Measurements from ENCODE around the gene PHF21A. TPM values are rescaled to one million over a fixed set of nuclear protein-coding genes. Genes with fewer than 3 reads are reported as not detected.

Gene PHF21A
- total and polyA plus RNA-seq, 2 of the 13 experiments (the other 11 are each of a cell fraction or from before 2014, with no cell fraction given), result 4.1 to 34.6 TPM

DNA sequence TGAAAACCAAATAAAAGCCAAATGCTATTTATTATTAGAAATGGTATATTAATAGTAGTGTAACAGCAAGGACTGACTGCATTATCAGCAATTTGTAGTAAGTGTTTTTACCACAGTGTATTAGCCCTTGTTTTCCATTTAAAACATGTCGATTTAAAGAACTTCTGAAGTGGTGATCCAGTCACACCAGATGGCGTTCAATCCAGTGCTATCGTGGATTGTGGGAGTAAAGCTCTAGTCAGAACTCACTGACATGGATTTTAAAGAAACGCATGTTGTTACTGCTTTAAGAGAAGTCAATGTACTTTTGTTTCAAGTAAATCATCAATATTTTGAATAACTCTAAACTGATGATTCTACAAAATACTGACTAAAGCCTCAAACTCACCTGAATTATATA is 147.7 kb downstream of the PHF21A start:
- WGBS (ENCODE audit: low lambda C conversion rate), result 97% methylated on average over 4 of the region's 4 CpGs
- Histone ChIP-seq H4K20me1 (ENCODE audit: insufficient read depth, low read length) (no peaks in the 10 kb centered on the region), H3K9me3 (ENCODE audit: low read length) (no peaks in the 10 kb centered on the region), H3K9ac (ENCODE audit: insufficient read depth, low read depth, low read length) (no peak overlapping the region), H3K79me2 (ENCODE audit: insufficient read depth, low read length) (no peaks in the 10 kb centered on the region), H3K4me3 (replicated peaks in 1 of 3; ENCODE audit: insufficient read depth in 1 of 3, low read depth in 2 of 3, low read length in 3 of 3) (no peak overlapping the region), H3K4me1 (ENCODE audit: insufficient read depth, low read length) (no peaks in the 10 kb centered on the region), H2AFZ (ENCODE audit: low read length) (no peak overlapping the region), H3K4me2 (ENCODE audit: low read depth, low read length) (no peak overlapping the region), H3K36me3 (replicated peaks in 1 of 2; ENCODE audit: control insufficient read depth in 1 of 2, insufficient read depth in 2 of 2, low read length in 2 of 2) (peaks cover 1 to 35% of the 10 kb centered on the region in 2 experiments; a peak in 4 of 5 replicates), H3K27me3 (ENCODE audit: control insufficient read depth in 1 of 2, insufficient read depth in 2 of 2, low read length in 2 of 2) (no peaks in the 10 kb centered on the region), H3K27ac (ENCODE audit: extremely low read length, insufficient read depth, low read length) (no peak overlapping the region)
- no TSS peak for BruUV-seq (replicated peaks)
- no peak for ATAC-seq
- TF ChIP-seq MAFF (IDR thresholded peaks at IDR 0.05; ENCODE audit: low read depth, low read length) (0 out of 2 replicates have a peak, but pooled peaks have one; percentile 7), AGO1 (IDR thresholded peaks at IDR 0.05; ENCODE audit: low read depth, low read length, poor library complexity, severe bottlenecking) (no peak)
- ChIA-PET POLR2A (no interaction called here), CTCF (ENCODE audit: low intra/inter-chr PET ratio, low total read pairs) (no interaction called here)
- no peak for FAIRE-seq
- in situ Hi-C loops (cut with HindIII; ENCODE audit: extremely low pct_ligation_motif_present, low pct_unique_long_range_greater_than_20kb), result no loop called here
- intact Hi-C loops (cut with micrococcal nuclease; ENCODE audit: unreplicated experiment), result no loop called here
- no peak for DNase-seq (ENCODE audit: low spot score)

DNA sequence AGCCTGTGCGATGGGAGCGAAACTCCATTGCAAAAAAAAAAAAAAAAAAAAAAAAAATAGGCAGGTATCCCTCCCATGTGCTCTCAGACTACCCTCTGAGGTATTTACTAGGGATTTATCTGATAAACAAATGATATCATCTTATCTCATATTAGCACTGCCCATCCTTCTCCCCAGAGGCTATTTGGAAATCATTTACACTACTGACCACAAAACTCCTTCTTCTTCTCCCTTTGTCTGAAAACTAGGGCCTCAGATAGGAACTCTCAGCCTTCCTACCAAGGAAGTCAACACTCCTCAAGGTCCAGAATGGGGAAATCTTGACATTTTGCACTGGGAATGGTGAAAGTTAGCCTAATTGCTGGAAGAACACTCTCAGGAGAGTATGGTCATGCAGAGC is 152.4 kb downstream of the PHF21A start:
- Histone ChIP-seq H2AFZ (ENCODE audit: low read length) (no peak overlapping the region), H3K4me3 (replicated peaks in 1 of 3; ENCODE audit: insufficient read depth in 1 of 3, low read depth in 2 of 3, low read length in 3 of 3) (no peak overlapping the region), H3K4me2 (ENCODE audit: low read depth, low read length) (no peak overlapping the region), H3K36me3 (replicated peaks in 1 of 2; ENCODE audit: control insufficient read depth in 1 of 2, insufficient read depth in 2 of 2, low read length in 2 of 2) (peaks cover 8 to 40% of the 10 kb centered on the region in 2 experiments), H3K27me3 (ENCODE audit: control insufficient read depth in 1 of 2, insufficient read depth in 2 of 2, low read length in 2 of 2) (no peaks in the 10 kb centered on the region), H4K20me1 (ENCODE audit: insufficient read depth, low read length) (peaks cover 4% of the 10 kb centered on the region; the same call in 1 of the 2 replicates), H3K79me2 (ENCODE audit: insufficient read depth, low read length) (no peaks in the 10 kb centered on the region), H3K4me1 (ENCODE audit: insufficient read depth, low read length) (no peaks in the 10 kb centered on the region), H3K9ac (ENCODE audit: insufficient read depth, low read depth, low read length) (no peak overlapping the region), H3K9me3 (ENCODE audit: low read length) (no peaks in the 10 kb centered on the region), H3K27ac (ENCODE audit: extremely low read length, insufficient read depth, low read length) (no peak overlapping the region)
- 100% methylated on average over 2 of the region's 2 CpGs for WGBS (ENCODE audit: low lambda C conversion rate)
- POLR2A ChIA-PET, result no interaction called here
- CTCF ChIA-PET (ENCODE audit: low intra/inter-chr PET ratio, low total read pairs), result no interaction called here
- ATAC-seq (no peak), FAIRE-seq (no peak), DNase-seq (ENCODE audit: low spot score) (no peak)
- no TSS peak for BruUV-seq (replicated peaks)
- in situ Hi-C loops (cut with HindIII; ENCODE audit: extremely low pct_ligation_motif_present, low pct_unique_long_range_greater_than_20kb), result no loop called here
- TF ChIP-seq, protein P1, sequence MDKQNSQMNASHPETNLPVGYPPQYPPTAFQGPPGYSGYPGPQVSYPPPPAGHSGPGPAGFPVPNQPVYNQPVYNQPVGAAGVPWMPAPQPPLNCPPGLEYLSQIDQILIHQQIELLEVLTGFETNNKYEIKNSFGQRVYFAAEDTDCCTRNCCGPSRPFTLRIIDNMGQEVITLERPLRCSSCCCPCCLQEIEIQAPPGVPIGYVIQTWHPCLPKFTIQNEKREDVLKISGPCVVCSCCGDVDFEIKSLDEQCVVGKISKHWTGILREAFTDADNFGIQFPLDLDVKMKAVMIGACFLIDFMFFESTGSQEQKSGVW (CRISPR knock-in tag; IDR thresholded peaks at IDR 0.05; ENCODE audit: borderline replicate concordance), result no peak
- TF ChIP-seq RFX3 (CRISPR knock-in tag; IDR thresholded peaks at IDR 0.05), result no peak
- intact Hi-C loops (cut with micrococcal nuclease; ENCODE audit: unreplicated experiment), result no loop called here
